Thyroid gland (tissue), 4 donors: Measurements from ENCODE around the gene AIG1.

Experiments used
- POLR2A ChIP-seq, 2 donors: fragments of 450-650 bp; IDR thresholded peaks; one replicate each; pipeline ENCODE4 v1.6.1; 2017; ENCODE audit warnings: antibody characterized with exemption in 2 of 2, mild to moderate bottlenecking in 2 of 2, moderate library complexity in 1 of 2
- TF ChIP-seq, protein P1 (sequence below), 6 experiments: fragments of 200-600 bp in 3 of 6; fragments of 450-650 bp in 3 of 6; sonication (generic) in 3 of 6; IDR thresholded peaks; one replicate each; pipeline ENCODE4 v1.5.1; 2016 to 2019; ENCODE audit warnings: antibody characterized with exemption in 6 of 6, mild to moderate bottlenecking in 2 of 6, inconsistent platforms in 1 of 6, moderate library complexity in 1 of 6

DNA sequence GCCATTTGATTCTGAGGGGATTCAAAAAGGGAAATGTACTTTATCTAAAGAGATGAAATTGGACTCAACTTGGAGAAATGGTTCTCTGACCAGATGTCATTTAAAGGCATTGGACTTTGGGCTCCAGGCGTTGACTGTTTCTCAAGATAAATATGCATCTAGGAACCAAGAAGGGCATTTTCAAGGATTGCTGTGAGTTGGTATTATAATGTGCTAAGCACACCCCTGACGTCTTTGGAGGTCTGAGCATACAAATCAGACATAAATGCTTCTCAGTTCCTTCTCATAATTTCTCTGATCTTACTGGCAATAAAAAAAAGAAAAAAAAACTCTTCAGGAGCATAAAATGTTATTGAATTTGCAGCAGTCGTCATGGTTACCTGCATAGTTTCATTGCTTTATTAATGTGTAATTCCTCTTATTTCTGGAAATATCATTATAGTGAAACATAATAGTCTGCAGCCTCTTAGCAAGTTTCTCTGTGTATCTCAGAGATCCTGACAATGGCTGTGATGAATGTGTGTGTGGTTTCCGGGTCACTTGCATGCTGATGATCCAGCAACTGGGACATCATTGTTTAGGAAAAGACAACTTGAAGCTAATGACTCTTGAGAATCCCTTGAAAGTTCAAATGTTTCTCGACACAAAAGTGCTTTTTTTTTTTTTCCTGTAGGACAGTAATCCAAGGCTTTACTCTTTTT lies 136.0 kb downstream of the AIG1 start:
- TF ChIP-seq, protein P1, sequence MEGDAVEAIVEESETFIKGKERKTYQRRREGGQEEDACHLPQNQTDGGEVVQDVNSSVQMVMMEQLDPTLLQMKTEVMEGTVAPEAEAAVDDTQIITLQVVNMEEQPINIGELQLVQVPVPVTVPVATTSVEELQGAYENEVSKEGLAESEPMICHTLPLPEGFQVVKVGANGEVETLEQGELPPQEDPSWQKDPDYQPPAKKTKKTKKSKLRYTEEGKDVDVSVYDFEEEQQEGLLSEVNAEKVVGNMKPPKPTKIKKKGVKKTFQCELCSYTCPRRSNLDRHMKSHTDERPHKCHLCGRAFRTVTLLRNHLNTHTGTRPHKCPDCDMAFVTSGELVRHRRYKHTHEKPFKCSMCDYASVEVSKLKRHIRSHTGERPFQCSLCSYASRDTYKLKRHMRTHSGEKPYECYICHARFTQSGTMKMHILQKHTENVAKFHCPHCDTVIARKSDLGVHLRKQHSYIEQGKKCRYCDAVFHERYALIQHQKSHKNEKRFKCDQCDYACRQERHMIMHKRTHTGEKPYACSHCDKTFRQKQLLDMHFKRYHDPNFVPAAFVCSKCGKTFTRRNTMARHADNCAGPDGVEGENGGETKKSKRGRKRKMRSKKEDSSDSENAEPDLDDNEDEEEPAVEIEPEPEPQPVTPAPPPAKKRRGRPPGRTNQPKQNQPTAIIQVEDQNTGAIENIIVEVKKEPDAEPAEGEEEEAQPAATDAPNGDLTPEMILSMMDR (IDR thresholded peaks at IDR 0.05) = no peak
- no peak for TF ChIP-seq POLR2A (IDR thresholded peaks at IDR 0.05)
